Left ventricle myocardium inferior (tissue), 1 donor: ENCODE measurements around the gene ZNFX1. TPM values are rescaled to one million over a fixed set of nuclear protein-coding genes. Genes with fewer than 3 reads are reported as not detected.
"Not testable (repeated sequence)": the region's sequence is repeated elsewhere in the genome, so short reads cannot be mapped to it uniquely, and the experiment has no call there.

ENCODE experiments used
- DNase-seq: peaks from one replicate; pipeline ENCODE4 v3.0.0-alpha.2; 2020
- H3K27ac ChIP-seq: fragments of 200-600 bp; replicated peaks from 2 replicates; pipeline ENCODE4 v1.8.0; 2021
- H3K27me3 ChIP-seq: fragments of 200-600 bp; 2 replicates; pipeline ENCODE4 v1.8.0; 2021; ENCODE audit warnings: low read depth
- H3K36me3 ChIP-seq: fragments of 200-600 bp; 2 replicates; pipeline ENCODE4 v1.8.0; 2021
- H3K4me1 ChIP-seq: fragments of 200-600 bp; 2 replicates; pipeline ENCODE4 v1.8.0; 2021
- H3K4me3 ChIP-seq: fragments of 200-600 bp; 2 replicates; pipeline ENCODE4 v1.8.0; 2021; ENCODE audit warnings: mild to moderate bottlenecking, moderate library complexity
- H3K9me3 ChIP-seq: fragments of 200-600 bp; replicated peaks from 2 replicates; pipeline ENCODE4 v1.8.0; 2021
- CTCF ChIP-seq: fragments of 200-600 bp; IDR thresholded peaks from 2 replicates; pipeline ENCODE4 v1.8.0; 2021; ENCODE audit warnings: antibody characterized with exemption, mild to moderate bottlenecking, borderline replicate concordance
- intact Hi-C: fragments of 100-400 bp; cut with micrococcal nuclease; formaldehyde crosslinking; loops from one replicate; pipeline ENCODE4 v1.11.0; 2022
- total RNA-seq: library from RNA; stranded (reverse); fragmentation: NEBNext Ultra II Directional; extraction: Animal tissue kit (Norgen Biotek cat#: 25700); gene quantifications from one replicate; pipeline ENCODE4 v1.2.1, GENCODE V29; 2021
- donor health status: DM: no; HTN: yes; CAD: no; lungs with severe emphysema.

Gene ZNFX1
- total RNA-seq, 1 donor from 2014 or later = 22.2 TPM

- Histone ChIP-seq H3K27ac (no peak overlapping the region), H3K27me3 (peaks cover 85% of the 10 kb centered on the region), H3K4me3 (peak overlapping the region; percentile 54), H3K9me3 (no peaks in the 10 kb centered on the region), H3K4me1 (peaks cover 16% of the 10 kb centered on the region), H3K36me3 (no peaks in the 10 kb centered on the region)
- DNase-seq = no peak
- TF ChIP-seq CTCF = no peak
- intact Hi-C loops = no loop called here
These were observed 41.5 kb upstream of the ZNFX1 start for GRCh38 chr20:49319208-49319809.

GRCh38 chr20:49318430-49319207, 40.8 kb upstream of the ZNFX1 start:
- intact Hi-C loops = no loop called here
- Histone ChIP-seq H3K27ac (no peak overlapping the region), H3K9me3 (no peaks in the 10 kb centered on the region), H3K36me3 (no peaks in the 10 kb centered on the region), H3K27me3 (peaks cover 85% of the 10 kb centered on the region), H3K4me3 (peak overlapping the region; percentile 54), H3K4me1 (peaks cover 16% of the 10 kb centered on the region)
- DNase-seq = no peak
- no peak for TF ChIP-seq CTCF

GRCh38 chr20:49318091-49318429, 40.2 kb upstream of the ZNFX1 start:
- H3K9me3 ChIP-seq = no peaks in the 10 kb centered on the region
- peaks cover 16% of the 10 kb centered on the region for H3K4me1 ChIP-seq
- peaks cover 85% of the 10 kb centered on the region for H3K27me3 ChIP-seq
- TF ChIP-seq CTCF = no peak
- intact Hi-C loops = no loop called here
- H3K36me3 ChIP-seq = no peaks in the 10 kb centered on the region
- no peak overlapping the region for H3K27ac ChIP-seq
- no peak for DNase-seq
- peak overlapping the region; percentile 54 for H3K4me3 ChIP-seq

GRCh38 chr20:49316704-49317103, 38.8 kb upstream of the ZNFX1 start:
- DNase-seq = no peak
- Histone ChIP-seq H3K4me3 (no peak overlapping the region), H3K36me3 (no peaks in the 10 kb centered on the region), H3K27ac (no peak overlapping the region), H3K9me3 (no peaks in the 10 kb centered on the region), H3K4me1 (peaks cover 16% of the 10 kb centered on the region), H3K27me3 (peaks cover 74% of the 10 kb centered on the region)
- intact Hi-C loops = no loop called here
- no peak for TF ChIP-seq CTCF

GRCh38 chr20:49315580-49315979, 37.7 kb upstream of the ZNFX1 start:
- intact Hi-C loops = no loop called here
- no peak for DNase-seq
- no peak overlapping the region for H3K4me3 ChIP-seq
- no peaks in the 10 kb centered on the region for H3K36me3 ChIP-seq
- TF ChIP-seq CTCF = no peak
- peaks cover 16% of the 10 kb centered on the region for H3K4me1 ChIP-seq
- H3K27me3 ChIP-seq = peaks cover 63% of the 10 kb centered on the region
- H3K27ac ChIP-seq = no peak overlapping the region
- H3K9me3 ChIP-seq = peaks cover 2% of the 10 kb centered on the region

- DNase-seq = not testable (repeated sequence)
These were observed 36.2 kb upstream of the ZNFX1 start for GRCh38 chr20:49314052-49314451.

More at GRCh38 chr20:49314052-49314451, 36.2 kb upstream of the ZNFX1 start:
- intact Hi-C loops, H3K9me3 ChIP-seq, H3K27ac ChIP-seq, H3K36me3 ChIP-seq, H3K4me3 ChIP-seq: not testable (repeated sequence)
- Histone ChIP-seq H3K27me3 (peaks cover 47% of the 10 kb centered on the region), H3K4me1 (peaks cover 12% of the 10 kb centered on the region)
